Cardiac muscle cell (in vitro differentiated cells and primary cell): ENCODE data around the gene PUSL1. TPM values are rescaled to one million over a fixed set of nuclear protein-coding genes. Genes with fewer than 3 reads are reported as not detected.
A peak's percentile ranks its signal among the peaks of the same experiment; 100 is the strongest.

Experiments
- DNase-seq, 2 donors: peaks; one replicate each; pipeline versions ENCODE4 v3.0.0 to v3.0.0-alpha.2; 2010 to 2017; ENCODE audit warnings: low read depth in 1 of 2, low spot score in 1 of 2
- H3K27ac ChIP-seq: fragments of 200-600 bp; sonication (generic); 2 replicates; pipeline ENCODE4 v1.5.1; 2016
- H3K27me3 ChIP-seq: fragments of 200-600 bp; sonication (generic); 2 replicates; pipeline ENCODE4 v1.6.0; 2016; ENCODE audit warnings: control low read depth
- H3K36me3 ChIP-seq: fragments of 200-600 bp; sonication (generic); 2 replicates; pipeline ENCODE4 v1.5.1; 2016; ENCODE audit warnings: control low read depth
- H3K4me1 ChIP-seq: fragments of 200-600 bp; sonication (generic); 2 replicates; pipeline ENCODE4 v1.8.1; 2017; ENCODE audit warnings: low read depth, mild to moderate bottlenecking, mixed run types
- H3K4me3 ChIP-seq: fragments of 200-600 bp; sonication (generic); 2 replicates; pipeline ENCODE4 v1.5.1; 2016; ENCODE audit warnings: mild to moderate bottlenecking
- H3K9me3 ChIP-seq: fragments of 200-600 bp; sonication (generic); 2 replicates; pipeline ENCODE4 v1.5.1; 2017; ENCODE audit warnings: low read depth, mild to moderate bottlenecking, control low read depth
- CTCF ChIP-seq: IDR thresholded peaks from 2 replicates; pipeline ENCODE4 v1.5.1; 2012; ENCODE audit warnings: low read depth, mild to moderate bottlenecking, low read length
- polyA plus RNA-seq: library from polyadenylated mRNA; unstranded; fragments of >200 nt; fragmentation: Nextera tagmentation; extraction: Ambion mirVana; gene quantifications from 2 replicates; pipeline ENCODE4 v1.2.1, GENCODE V29; 2016
- total RNA-seq: library from RNA; depleted of rRNA; stranded (reverse); fragments of >200 nt; gene quantifications from 2 replicates; pipeline ENCODE4 v1.2.3, GENCODE V29; 2016

The PUSL1 gene
- total and polyA plus RNA-seq, 2 experiments from 2014 or later = 18.7 to 25.0 TPM

- peaks cover 18% of the 10 kb centered on the region for H3K4me1 ChIP-seq
- no peaks in the 10 kb centered on the region for H3K9me3 ChIP-seq
- H3K27ac ChIP-seq = no peak overlapping the region
- H3K36me3 ChIP-seq = no peaks in the 10 kb centered on the region
- no peak overlapping the region for H3K4me3 ChIP-seq
- H3K27me3 ChIP-seq = no peaks in the 10 kb centered on the region
- no peak for TF ChIP-seq CTCF
- no peak for DNase-seq
Observed at GRCh38 chr1:1303736-1304135, 4.7 kb upstream of the PUSL1 start.

DNA sequence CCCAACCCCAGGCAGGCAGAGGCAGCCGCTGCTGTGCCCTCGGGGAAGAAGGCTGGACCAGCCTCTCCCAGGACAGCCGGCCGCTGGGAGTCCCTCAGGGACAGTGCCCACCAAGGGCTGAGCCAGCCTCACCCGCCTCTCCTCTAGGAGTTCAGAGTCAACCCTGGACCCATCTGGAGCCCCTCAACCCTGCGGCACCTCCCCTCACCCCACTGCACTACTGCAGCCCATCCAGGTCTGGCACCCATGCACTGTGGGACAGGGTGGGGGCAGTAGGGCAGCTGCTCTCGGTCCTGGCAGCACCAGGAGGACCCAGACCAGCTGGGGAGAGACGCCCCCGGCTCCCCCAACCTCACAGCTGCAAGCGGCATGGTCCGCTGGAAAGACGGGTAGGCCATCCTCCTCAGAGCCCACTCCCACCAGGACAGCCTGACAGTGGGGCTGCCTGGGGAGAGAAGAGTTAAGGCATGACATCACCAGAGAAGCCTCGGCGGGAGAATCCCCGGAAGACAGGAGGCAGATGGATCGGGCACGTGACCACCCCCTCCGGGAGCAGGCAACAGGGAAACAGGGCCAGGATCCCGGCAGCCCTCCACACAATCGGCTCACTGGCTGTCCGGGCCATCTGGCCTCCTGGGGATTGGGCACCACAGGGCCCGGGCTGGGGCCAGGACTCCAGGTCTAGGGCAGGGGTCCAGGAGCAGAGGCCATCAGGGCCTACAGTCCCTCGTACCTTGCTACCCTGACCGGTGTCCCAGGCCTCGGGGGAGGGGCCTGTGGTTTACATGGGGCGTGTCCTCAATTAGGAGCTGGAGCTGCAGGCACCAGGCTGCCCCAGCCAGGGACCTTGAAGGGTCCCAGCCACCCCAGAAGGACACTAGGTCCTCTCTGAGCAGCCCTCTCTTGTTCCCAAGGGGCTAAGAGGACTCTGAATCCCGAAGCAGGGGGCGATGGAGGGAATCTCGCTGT is 3.8 kb upstream of the PUSL1 start:
- Histone ChIP-seq H3K9me3 (no peaks in the 10 kb centered on the region), H3K4me1 (peaks cover 18% of the 10 kb centered on the region), H3K27ac (no peak overlapping the region), H3K4me3 (no peak overlapping the region), H3K27me3 (no peaks in the 10 kb centered on the region), H3K36me3 (no peaks in the 10 kb centered on the region)
- DNase-seq = peak; percentile 66 to 81
- TF ChIP-seq CTCF = no peak

GRCh38 chr1:1305300-1306069 is 2.9 kb upstream of the PUSL1 start:
- Histone ChIP-seq H3K27me3 (no peaks in the 10 kb centered on the region), H3K9me3 (no peaks in the 10 kb centered on the region), H3K36me3 (no peaks in the 10 kb centered on the region), H3K4me3 (no peak overlapping the region), H3K4me1 (peaks cover 18% of the 10 kb centered on the region), H3K27ac (peak overlapping the region; percentile 11)
- peak in 1 of 2 donors; percentile 70 for DNase-seq
- peak; percentile 5 for TF ChIP-seq CTCF

DNA sequence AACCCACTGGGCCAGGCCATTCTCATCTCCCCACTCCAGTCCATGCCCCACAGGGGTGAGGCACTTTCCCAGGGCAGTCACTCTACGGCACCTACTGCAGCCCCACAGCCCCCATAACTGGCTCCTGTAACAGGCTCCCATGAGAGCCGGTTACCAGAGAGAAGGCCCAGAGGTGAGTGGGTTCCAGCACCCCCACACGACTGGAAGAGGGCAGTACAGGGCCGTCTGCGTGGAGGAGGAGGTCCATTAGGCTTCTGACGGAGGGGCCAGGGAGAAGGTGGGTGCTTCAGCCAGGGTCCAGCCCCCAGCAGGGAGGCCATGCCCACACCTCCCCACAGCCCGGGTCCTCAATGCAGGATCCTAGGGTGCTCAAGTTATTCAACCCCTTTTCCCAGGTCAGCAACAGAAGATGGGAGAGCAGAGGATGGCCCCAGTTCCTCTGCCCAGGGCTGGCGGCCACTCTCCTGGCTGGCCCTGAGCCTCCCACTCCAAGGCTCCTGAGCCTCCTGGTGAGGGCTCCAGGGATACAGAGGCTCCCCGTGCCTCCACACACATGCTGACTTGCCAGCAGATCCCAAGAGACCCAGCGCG is 2.2 kb upstream of the PUSL1 start:
- Histone ChIP-seq H3K27me3 (no peaks in the 10 kb centered on the region), H3K4me1 (peaks cover 18% of the 10 kb centered on the region), H3K36me3 (peaks cover under 1% of the 10 kb centered on the region), H3K4me3 (no peak overlapping the region), H3K9me3 (no peaks in the 10 kb centered on the region), H3K27ac (peak overlapping the region; percentile 11)
- no peak for DNase-seq
- TF ChIP-seq CTCF = peak; percentile 13

DNA sequence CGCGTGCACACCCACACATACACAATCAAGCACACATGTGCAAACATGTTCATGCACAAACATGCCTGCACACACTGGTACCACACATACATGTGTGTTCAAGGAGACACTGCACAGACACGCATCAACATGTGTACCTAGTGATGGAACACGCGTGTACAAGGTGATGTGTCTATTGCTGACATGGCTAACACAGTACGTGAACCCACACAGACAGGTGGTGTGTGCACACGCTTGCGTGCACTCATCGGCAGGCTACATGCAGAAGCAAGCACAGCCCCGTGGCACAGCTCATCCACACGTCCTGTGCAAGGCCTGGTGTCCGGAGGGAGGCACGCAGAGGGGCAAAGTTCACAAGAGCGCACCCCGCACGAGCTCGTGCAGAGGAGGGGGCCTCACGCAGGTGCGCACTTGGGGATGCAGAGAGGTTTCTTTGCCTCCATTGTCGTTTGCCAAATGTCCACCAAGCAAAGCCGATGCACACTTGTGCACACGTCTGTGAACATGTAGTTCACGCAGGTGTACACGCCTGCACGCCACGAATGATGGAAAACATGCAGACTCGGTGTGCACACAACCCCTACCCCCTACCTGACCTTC is 1.6 kb upstream of the PUSL1 start:
- peak overlapping the region; percentile 90 for H3K4me3 ChIP-seq
- no peak for TF ChIP-seq CTCF
- H3K27me3 ChIP-seq = no peaks in the 10 kb centered on the region
- no peaks in the 10 kb centered on the region for H3K9me3 ChIP-seq
- DNase-seq = no peak
- H3K36me3 ChIP-seq = peaks cover 6% of the 10 kb centered on the region
- H3K4me1 ChIP-seq = peaks cover 18% of the 10 kb centered on the region
- no peak overlapping the region for H3K27ac ChIP-seq
